COLO829 (cell line): ENCODE results near the gene RPS6KB2.
A peak's percentile ranks its signal among the peaks of the same experiment; 100 is the strongest.

Experiments used
- DNase-seq: peaks from one replicate; pipeline ENCODE4 v3.0.0; 2012; ENCODE audit warnings: low spot score

The RPS6KB2 gene

DNA sequence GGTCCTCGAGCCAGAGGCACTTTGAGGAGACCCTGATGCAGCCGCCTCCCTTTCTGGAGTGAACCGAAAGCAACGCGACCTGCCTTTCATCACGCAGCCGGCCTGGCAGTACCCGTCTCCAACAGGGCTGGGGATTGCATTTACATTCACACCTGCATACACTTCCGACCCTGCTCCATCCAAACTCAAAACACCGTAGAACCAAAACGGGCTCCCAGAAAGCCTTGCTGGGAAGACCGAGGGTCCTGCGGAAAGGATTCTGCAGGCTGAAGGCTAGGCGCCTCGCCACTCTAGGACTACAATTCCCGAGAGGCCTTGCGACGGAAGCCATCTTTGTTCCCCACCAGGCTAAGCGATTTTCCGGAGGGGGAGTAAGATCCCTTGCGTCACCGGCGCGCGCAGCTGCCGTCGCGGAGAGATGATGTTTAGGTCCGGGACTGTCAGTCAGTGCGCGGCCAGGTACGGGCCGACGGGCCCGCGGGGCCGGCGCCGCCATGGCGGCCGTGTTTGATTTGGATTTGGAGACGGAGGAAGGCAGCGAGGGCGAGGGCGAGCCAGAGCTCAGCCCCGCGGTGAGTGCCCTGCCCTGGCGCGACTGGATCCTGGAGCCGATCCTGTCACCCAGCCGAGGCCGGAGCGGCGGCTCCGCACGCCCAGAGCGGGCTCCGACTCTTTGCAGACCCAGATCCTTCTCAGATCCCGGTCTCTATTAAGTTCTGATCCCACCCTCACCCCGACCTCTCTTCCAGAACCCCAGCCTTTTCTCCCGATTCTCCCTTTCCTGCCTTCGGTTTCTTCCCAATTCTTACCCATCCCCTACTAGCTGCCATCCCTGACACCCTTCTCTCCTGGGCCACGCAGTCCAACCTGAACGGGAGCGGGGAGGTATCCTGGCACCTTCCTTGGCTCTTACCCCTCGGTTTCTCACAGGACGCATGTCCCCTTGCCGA is at the start of gene RPS6KB2:
RPS6KB2 (plus strand) TSS at position 443 of the 950 bp plus-strand sequence; CDS start at position 495, 52 bp downstream.
- peak; percentile 99 for DNase-seq

DNA sequence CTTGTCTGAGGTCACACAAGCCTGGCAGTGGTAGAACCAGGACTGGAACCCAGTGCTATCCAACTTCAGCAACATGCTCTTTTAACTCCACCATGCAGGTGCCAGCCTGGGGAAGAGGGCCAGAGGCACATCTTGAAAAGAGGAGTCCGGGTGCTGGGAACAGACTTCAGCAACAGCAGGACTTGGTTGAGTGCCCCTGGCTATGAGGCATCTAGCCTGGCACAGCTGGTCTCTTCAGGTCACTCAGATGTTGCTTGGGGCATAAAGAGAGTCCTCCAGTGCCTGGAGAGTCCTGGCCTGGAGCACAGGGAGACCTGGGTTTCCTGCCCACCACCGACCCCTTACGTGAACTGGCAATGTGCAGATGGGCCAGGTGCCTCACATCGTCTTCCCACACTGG is 49.8 kb upstream of the RPS6KB2 start:
- no peak for DNase-seq

DNA sequence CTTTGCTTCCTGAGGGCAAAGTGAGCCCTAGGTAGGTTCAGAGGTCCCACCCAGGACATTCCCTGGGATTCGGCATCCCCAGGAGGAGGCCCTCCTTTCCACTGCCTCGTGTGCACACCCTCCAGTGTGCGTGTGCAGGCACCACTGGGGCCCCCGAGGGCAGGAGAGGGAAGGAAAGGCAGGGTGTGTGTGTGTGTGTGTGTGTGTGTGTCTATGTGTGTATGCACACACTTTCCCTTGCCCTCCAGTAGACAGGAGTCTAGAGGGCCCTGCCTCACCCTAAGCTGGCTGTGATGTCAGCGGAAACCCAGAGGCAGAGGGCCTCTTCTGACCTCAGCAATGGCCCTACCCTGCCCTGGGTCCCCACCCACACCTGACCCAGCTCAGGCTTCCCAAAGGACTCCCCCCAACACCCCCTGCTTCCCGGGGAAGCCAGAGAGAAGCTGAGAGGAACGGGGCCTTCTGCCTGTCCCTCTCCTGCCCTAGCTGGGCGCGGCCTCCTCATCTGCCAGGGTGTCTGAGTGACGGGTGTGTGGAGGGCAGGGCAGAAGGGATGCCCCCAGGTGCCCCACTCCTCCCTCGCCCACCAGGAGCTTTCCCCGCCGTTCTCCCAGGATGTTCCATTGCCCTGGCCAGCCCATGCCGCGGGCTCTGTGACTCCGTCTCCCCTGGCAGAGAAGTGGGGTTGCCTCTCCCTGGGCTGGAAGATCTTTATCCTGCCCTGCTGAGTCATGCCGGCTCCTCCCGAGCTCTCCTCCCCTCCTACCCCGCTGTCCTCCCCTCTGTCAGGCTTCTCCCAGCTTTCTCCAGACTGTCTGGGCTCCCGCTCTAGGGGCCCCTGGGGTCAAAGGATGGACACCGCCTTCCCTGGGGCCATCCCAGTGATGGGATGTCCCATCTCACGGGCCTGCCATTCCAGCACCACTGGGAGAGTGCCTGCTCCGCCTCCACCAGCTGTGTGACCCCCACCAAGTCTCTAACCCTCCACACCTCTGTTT is 48.9 kb upstream of the RPS6KB2 start:
- no peak for DNase-seq

DNA sequence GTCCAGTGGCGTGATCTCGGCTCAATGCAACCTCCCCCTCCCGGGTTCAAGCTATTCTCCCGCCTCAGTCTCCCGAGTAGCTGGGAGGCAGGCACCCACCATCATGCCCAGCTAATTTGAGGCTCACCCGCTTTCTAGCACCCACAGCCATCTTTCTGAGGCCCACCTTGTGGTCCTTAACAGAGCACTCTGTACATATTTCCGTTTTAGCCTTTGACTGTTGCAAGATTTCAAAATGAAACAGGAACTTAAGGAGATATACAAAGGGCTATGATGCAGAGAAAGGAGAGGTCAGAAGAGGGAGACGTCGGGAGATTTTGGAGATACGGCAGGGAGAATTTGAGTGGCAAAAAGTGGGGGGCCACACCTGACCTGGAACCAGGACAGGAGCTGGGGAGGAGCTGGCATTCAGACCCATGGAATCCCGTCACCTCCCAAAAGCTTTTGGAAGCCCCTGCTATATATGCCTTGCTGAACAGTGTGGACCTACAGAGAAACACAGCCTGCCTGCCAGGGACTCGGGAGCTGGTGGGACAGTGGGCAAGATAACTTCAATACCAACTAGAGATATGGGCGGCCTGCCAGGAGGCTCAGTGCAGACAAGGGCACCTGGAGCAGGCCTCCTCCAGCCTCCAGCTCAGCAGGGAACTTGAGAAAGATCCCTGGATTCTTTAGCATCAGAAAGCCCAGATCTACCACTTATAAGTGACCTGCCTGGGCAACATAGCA is 46.9 kb upstream of the RPS6KB2 start:
- no peak for DNase-seq

DNA sequence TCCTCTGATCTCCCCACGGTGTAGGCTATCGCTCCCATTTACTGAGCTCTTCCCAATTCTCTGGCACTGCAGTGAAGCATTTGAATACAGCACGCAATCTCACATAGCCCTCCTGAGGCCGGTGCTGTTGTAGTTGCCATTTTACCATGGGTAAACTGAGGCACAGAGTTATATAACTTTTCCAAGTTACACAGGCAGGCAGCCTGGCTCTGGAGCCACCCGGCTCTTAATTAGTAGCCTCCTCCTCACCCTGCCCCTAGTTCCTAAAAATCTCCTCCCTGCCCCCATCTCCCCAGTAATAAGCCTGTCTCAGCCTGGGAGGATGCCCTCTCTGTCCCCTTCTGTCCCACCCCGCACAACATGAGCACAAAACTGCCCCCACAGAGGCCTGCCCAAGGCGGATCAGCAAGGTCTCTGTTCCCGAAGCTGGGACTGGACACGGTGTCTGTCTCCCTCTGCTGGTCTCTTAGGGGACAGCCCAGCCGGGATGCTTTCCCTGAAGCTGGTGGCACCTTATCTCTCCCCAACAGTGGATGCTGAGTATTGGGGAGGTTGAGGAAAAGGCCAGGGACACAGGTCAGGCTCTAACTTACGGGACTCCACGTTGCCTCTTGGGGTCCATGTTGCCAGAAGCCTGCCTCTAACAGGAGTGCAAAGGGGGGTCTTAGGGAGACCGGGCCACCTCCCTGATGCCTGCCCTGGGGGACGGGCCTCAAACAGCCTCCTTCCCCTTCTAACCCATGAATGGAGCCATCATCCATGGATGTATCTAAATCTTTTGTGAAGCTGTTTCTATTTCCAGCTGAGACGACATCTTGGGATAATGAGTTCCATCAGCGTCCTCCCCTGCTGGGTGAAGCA is 45.8 kb upstream of the RPS6KB2 start:
- DNase-seq, result peak; percentile 68

DNA sequence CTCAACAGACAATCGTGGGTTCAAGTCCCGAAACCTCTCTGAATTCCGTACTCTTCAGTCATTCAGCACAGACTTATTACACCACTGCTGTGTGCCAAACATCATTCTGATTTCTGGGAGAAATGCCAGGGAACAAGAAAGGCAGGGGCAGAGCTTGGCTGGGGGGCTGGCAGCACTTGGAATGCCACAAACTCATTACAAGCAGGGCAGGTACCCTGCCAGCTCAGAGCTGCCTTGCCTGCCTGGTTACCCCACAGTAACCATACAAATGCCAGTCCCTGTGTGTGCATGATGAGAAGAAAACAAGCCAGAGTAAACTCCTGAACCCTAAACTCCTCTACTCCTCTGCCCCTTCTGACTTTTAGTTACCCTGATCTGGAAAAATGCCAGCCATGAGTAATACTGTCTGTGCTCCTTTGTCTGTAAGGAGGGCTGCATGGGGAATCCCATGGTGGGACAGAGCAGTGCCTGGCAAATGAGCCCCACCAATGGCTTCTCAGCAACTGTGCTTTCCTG is 43.4 kb upstream of the RPS6KB2 start:
- no peak for DNase-seq

DNA sequence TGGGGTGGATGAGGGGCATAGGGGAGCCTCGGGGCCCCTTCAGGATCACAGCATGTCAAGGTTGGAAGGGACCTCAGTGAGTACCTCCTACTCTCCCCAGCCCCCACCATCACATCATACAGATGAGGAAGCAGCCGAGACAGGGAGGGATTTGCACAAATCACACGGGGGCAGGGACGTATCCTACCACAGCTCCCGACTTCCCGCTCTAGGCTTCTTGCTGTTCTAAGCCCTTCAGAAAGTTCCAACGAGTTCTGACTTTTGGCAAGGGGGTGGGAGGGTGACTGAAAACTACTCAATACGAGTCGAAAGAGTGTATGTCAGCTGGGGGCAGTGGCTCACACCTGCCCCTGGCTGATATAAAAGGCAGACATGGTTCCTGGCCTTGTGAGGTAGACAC is 41.2 kb upstream of the RPS6KB2 start:
- DNase-seq, result no peak

DNA sequence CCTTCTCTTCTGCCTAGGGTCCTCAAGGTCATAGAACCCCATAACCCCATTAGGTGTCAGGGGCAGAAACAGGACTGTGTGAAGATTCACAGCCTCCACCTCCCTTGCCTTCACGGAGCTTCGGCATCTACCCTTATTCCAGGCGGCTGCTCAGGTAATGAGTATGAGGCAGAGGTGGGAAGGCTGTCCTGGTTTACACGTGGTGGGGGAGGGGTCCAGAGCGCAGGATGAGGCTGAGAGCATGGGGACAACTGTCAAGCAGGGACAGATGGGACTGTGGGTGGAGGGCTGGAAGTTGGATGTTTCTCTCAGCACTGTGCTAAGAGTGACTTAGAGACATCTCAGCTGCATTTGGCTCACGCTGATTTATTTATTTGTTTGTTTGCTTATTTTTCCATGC is 40.8 kb upstream of the RPS6KB2 start:
- DNase-seq, result no peak

DNA sequence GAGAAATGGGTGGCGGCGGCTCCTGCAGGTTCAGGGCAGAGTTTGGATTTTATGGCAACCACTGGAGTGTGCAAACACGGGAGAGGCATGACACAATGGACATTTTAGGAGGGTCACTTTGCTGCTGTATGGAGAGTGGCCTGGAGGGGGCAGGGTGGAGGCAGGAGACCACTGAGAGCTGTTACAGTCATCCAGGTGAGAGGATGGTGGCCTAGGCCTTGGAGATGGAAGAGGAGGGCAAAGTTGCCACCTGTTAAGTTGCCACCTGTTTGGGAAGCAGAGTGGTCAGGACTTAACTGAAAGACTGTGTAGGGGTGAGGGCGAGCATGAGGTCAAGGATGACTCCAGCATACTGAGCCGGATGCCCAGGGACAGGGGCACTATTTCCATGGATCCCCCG is 38.8 kb upstream of the RPS6KB2 start:
- no peak for DNase-seq

DNA sequence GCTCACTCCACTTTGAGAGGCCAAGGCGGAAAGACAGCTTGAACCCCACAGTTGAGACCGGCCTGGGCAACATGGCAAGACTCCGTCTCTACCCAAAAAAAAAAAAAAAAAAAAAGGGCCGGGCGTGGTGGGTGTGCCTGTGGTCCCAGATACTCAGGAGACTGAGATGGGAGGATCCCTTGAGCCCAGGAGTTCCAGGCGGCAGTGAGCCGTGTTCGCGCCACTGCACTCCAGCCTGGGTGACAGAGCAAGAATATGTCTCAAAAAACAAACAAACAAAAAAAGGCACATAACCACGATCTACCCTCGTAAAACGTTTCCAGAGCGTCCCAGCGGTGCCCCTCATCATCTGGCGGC is 37.4 kb upstream of the RPS6KB2 start:
- DNase-seq, result no peak

DNA sequence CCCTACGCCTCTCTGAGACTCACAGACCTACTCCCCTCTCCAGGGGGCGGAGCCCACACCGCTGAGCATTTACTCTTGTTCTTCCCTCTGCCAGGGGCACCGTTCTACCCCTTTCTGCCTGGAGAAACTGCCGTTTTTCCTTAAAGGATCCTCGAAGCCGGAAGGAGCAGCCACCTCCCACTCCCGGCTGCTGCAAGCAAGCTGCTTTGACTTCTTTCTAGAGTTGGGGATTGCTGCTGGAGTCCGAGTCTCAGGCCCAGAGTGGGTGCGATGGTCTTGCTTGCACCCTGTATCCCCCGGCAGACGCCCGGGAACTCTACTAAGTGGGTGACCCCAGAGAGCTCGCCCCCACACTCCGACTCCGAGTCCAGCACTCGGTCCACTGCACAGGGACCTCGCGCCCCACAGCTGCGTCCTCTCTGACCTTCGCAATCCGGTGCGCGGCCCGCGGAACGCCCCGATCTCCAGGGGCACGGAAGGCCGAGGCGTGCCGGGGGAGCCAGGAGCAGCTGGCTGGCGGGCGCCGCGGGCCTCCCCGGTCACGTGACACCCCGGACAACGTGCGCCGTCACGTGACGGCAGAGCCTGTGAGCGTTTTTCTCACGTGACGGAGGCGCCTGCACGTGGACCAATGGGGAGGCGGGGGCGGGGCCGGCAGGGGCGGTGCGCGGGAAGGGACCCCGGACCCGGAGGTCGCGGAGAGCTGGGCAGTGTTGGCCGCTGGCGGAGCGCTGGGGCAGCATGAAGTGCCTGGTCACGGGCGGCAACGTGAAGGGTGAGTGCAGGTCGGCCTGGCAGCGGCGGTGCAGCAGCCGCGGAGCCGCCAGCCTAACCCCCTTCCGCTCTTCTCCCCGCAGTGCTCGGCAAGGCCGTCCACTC is 36.8 kb upstream of the RPS6KB2 start, which contains the start of gene RAD9A:
RAD9A (plus strand) TSS at position 683 of the 879 bp plus-strand sequence; CDS start at position 742, 59 bp downstream.
- DNase-seq, result peak; percentile 96

- DNase-seq, result no peak
These were observed 36.0 kb upstream of the RPS6KB2 start for GRCh38 chr11:67392183-67392715.

DNA sequence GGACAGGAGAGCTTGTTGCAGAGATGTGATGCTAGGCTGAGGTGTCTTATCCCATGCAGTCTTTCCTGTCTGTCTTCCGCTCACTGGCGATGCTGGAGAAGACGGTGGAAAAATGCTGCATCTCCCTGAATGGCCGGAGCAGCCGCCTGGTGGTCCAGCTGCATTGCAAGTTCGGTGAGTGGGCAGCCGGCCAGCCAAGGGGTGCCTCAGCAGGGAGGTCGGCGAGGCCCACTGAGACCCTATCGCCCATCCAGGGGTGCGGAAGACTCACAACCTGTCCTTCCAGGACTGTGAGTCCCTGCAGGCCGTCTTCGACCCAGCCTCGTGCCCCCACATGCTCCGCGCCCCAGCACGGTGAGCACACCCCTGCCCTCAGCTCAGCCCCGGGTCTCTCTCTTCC is 34.9 kb upstream of the RPS6KB2 start:
- DNase-seq, result no peak

- no peak for DNase-seq
These were observed 34.3 kb upstream of the RPS6KB2 start for GRCh38 chr11:67393990-67394389.

DNA sequence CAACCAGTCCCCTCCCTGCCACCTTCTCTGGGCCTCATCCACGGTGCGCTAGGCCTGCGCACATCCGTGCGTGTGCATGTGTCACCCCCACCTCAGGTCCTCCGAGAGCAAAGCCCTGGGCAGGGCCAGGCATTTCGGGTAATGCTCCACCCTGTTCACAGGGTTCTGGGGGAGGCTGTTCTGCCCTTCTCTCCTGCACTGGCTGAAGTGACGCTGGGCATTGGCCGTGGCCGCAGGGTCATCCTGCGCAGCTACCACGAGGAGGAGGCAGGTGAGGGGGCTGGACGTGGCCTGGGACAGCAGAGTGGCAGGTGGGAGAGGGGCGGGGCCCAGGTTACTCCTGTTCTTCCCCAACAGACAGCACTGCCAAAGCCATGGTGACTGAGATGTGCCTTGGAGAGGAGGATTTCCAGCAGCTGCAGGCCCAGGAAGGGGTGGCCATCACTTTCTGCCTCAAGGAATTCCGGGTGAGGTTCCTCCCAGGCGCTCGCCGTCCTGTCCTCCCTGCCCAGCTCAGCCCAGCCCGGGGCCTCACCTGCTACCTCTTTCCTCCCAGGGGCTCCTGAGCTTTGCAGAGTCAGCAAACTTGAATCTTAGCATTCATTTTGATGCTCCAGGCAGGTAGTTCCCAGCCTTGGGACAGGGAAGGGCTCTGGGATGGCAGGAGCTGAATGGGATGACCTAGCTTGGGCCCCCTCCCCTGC is 32.6 kb upstream of the RPS6KB2 start:
- DNase-seq, result no peak

DNA sequence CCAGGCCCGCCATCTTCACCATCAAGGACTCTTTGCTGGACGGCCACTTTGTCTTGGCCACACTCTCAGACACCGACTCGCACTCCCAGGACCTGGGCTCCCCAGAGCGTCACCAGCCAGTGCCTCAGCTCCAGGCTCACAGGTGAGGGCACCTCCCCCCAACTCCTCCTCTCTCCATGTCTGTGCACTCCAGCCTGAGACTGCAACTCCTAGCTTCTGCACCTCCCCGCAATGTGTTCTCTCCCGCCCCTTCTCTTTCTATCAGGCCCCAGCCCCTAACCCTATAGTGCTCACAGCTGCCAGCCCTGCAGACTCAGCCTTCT is 32.1 kb upstream of the RPS6KB2 start:
- no peak for DNase-seq

DNA sequence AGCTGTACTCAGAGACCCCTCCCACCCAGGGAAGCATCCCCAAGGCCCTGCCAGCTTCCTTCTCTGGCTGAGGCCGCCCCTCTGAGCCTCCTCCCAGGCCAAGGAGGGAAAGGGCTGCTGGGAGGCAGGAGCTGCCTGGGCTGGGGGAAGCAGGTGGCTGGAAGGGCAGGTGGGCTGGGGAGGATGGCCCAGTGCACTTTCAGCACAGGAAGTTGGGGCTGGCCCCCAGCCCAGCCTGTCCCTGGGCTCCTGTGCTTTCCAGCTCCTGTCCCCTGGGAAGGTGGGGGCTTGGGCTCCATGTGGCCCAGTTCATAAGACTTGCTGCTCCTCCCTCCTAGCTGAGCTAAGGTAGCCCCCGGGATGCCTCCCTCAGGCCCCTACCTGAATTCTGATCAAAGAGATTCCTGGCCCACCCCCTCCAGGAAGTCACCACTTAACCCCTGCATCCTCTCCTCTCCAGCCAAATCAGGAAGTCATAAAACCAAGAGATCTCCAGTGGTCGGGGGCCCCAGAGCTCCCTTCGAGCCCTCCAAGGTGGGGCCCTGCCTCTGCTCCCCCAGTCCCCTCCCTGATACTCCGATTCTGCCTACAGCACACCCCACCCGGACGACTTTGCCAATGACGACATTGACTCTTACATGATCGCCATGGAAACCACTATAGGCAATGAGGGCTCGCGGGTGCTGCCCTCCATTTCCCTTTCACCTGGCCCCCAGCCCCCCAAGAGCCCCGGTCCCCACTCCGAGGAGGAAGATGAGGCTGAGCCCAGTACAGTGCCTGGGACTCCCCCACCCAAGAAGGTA is 31.5 kb upstream of the RPS6KB2 start:
- DNase-seq, result no peak

GRCh38 chr11:67397536-67397935 is 30.8 kb upstream of the RPS6KB2 start:
- DNase-seq, result no peak
